Measurements from ENCODE around the gene TGIF1. TPM values are rescaled to one million over a fixed set of nuclear protein-coding genes. Genes with fewer than 3 reads are reported as not detected.
"Not testable (repeated sequence)": the region's sequence is repeated elsewhere in the genome, so short reads cannot be mapped to it uniquely, and the experiment has no call there.

TGIF1 gene
- total RNA-seq, 1 donor from 2014 or later, result 82.0 TPM

DNA sequence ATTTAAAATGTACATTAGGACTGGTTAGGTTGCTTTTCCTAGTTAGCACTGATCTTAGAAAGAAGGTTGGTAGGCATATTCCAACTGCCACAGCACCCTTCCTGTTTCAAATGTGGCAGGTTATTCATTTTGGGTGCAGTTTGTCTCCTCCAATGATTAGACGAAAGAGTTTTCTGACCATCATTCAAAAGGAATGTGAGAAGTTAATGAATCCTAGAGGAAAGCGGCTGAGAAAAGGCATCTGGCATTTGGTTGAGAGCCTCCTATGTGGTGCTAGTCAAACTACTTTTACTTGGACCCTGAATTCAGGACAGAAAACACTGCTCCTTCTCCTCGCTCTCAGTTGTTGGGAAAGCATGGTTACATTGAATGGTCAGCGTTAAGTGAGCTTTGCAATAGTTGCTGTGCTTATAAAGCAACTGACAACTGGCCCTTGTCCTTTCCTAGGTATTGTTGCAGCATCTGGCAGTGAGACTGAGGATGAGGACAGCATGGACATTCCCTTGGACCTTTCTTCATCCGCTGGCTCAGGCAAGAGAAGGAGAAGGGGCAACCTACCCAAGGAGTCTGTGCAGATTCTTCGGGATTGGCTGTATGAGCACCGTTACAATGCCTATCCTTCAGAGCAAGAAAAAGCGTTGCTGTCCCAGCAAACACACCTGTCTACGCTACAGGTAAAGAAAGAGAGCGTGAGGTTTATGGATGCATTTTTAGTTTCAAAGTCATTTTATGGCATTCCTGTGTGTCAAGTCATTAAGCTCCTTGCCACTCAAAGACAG is 6.1 kb downstream of the TGIF1 start:
- no peak for DNase-seq (ENCODE audit: low spot score)

DNA sequence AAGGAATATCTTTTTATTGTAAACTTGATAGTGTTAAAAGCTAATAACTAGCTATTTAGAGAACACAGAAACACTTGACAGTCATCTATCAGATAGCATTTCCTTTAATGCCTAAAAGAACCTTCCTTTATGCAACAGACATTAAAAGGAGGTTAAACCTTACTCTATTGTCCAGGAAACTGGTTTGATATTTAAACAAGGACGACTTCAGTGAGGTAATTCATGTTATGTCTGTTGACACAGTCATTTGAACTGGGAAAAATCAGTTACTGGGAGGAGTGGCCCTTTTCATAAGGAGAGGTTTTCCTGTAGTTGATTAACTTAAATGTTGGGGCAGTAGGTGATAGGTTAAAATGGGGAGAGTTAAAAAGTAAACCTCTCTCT is 6.7 kb downstream of the TGIF1 start:
- DNase-seq (ENCODE audit: low spot score), result no peak

DNA sequence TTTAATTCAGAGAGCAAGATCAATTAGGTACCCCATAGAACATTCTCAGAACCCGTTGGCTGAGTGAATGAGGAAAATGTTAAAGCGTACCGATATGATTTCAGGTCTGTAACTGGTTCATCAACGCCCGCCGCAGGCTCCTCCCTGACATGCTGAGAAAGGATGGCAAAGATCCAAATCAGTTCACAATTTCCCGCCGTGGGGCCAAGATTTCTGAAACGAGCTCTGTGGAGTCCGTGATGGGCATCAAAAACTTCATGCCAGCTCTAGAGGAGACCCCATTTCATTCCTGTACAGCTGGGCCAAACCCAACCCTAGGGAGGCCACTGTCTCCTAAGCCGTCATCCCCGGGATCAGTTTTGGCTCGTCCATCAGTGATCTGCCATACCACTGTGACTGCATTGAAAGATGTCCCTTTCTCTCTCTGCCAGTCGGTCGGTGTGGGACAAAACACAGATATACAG is 7.3 kb downstream of the TGIF1 start:
- no peak for DNase-seq (ENCODE audit: low spot score)

DNA sequence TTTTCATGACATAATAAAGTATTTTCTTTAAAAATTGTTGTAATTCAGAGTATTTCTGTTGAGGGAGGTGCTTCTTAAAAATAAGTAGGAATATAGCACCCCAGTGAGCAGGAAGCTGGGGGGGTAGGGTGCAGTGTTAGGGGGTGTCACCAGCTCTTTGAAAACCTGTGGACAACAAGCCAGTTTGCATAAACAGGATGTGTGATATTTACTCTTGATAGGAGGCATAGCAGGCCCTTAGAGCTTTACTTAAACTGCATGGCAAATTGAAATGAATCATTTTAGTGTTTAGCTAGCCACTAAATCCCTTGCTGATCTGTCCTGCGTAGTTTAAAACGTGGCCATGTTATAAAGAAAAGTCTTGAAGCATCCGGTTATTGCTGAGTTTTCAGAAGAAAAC is 8.4 kb downstream of the TGIF1 start:
- DNase-seq (ENCODE audit: low spot score), result no peak

DNA sequence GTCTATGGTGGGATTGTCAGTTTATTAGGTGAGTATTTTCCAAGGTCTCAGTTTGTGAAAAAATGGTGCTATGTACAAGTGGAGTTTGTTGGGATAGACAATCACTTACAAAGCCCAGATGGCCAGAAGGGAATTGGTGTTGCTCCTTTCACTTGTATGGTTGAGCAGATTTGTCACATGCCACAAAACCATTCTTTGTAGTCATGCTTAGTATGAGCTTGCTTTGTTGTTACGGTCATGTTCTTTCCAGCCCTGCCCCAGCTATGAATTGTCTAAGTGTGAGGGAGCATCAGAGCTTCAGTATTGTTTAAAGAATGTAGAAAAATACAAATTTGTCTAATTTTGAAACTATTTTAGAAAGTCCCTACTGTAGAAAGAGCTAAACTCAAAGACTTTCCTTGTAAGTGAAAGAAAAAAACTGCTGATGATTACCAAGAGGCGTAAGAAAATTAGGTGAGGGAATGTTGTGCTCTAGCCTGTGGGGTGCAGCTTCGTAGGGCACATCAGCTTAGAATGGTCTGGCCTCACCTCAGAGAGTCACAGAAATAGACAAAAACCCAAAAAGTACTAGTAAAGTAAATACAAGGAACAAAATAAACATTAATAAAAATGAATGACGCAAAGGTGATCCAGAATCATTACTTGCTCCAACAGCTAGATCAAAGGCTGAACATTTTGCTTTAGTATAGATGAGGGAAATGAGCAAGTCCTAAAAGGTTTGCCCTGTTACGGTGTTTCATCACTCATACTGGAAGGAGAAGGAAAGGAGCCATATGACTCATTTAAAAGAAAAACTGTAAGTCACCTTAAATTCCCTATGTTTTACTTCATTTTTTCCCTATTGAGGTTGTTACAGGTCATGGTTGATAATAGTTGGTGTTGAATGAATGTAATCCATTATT is 9.2 kb downstream of the TGIF1 start:
- no peak for DNase-seq (ENCODE audit: low spot score)

GRCh38 chr18:3460823-3461398 is 10.9 kb downstream of the TGIF1 start:
- DNase-seq (ENCODE audit: low spot score), result no peak

GRCh38 chr18:3461704-3462103 is 11.7 kb downstream of the TGIF1 start:
- no peak for DNase-seq (ENCODE audit: low spot score)

GRCh38 chr18:3463051-3463450 is 13.1 kb downstream of the TGIF1 start:
- DNase-seq (ENCODE audit: low spot score), result no peak

DNA sequence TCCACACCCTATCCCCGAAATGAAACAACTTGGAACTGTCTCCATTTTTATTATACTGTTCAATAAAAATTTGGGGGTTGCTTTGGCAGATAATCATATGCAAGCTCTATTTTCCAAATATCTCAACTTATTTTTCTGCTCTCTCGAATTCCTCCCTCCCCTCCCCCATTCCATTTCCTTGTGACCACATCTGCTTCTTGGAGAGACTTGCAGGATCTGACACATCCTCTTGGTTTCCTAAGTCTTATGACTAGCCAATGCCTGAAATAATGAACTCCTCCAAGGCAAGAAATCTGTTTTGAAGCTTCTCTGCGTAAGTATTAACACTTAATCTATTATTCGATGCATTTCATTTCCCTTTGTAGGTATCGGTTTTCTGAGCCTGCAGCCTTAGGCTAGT is 16.1 kb downstream of the TGIF1 start:
- no peak for DNase-seq (ENCODE audit: low spot score)

DNA sequence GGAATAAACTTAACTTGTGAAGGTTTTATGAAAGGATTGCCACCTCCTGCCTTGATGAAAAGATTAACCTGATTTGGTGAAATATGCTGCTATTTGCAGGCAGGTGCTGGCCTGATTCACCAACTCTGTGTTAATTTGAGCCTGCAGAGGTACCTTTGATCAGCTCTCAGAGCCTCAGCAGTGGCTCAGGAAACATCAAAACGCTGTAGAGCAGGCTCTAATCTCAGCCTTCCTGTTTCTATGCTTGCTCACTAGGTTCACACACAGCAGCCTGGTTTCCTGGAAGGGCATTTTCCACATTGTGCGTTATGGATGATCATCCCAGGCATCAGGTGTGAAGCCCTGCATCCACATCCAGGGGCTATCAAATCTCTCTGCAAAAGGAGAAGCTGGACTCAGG is 16.9 kb downstream of the TGIF1 start:
- no peak for DNase-seq (ENCODE audit: low spot score)

- DNase-seq (ENCODE audit: low spot score), result no peak
These were observed 18.2 kb downstream of the TGIF1 start for GRCh38 chr18:3468066-3468705.

DNA sequence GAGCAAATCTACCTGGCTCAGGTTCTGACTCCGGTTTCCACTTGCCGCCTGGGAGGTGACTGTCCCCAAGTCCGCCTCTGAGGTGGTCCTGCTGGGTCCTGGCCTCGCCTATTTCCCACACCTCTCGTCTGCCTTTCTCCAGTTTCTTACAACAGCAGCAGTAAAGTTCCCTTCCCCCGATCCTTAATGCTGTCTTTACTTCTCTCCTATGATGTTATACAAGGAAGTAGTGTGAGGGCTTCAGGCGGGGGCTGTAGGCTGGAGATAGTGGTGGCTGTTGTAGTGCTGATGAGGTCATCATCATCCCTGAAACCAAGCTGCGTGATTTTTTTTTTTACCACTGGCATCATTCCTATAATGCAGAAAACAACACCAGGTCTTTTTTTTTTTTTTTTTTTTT is 18.9 kb downstream of the TGIF1 start:
- no peak for DNase-seq (ENCODE audit: low spot score)

DNA sequence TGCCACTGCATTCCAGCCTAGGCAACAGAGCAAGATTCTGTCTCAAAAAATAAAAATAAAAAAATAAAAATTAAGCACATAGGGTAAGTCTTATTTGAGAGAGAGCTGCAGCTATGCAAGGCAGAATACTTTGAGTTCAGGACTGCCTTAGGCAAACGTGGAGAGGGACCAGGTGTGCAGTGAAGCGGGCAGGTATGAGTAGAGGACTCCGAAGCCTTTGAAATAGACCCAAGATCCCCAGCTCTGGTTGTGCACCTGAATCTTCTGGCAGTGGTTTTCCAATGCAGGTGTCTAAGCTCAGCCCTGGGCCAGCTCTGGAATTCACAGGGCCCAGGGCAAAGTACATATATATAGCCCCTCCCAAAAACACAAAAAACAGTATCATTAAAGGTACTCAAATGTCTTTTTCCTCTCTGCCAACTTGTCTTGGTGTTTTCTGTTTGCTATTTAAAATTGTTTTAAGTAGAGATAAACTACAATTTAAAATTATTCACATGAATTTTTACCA is 21.2 kb downstream of the TGIF1 start:
- no peak for DNase-seq (ENCODE audit: low spot score)

DNA sequence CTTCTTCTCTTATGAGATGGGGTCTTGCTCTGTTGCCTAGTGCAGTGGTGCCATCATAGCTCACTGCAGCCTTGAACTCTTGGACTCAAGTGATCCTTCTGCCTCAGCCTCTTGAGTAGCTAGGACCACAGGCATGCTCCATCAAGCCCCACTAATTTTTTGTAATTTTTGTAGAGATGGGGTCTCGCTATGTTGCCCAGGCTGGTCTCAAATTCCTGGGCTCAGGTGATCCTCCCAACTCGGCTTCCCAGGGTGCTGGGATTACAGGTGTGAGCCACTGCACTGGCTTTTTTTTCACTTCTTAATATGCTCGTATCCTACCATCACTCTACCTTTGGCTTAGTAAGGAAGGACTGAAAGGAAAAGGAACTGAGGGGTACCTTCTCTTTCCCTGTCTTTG is 22.1 kb downstream of the TGIF1 start:
- DNase-seq (ENCODE audit: low spot score), result not testable (repeated sequence)

GRCh38 chr18:3472681-3473544 is 22.9 kb downstream of the TGIF1 start:
- DNase-seq (ENCODE audit: low spot score), result no peak

- DNase-seq (ENCODE audit: low spot score), result no peak
These were observed 28.4 kb downstream of the TGIF1 start for GRCh38 chr18:3478262-3478978.

- no peak for DNase-seq (ENCODE audit: low spot score)
These were observed 30.1 kb downstream of the TGIF1 start for GRCh38 chr18:3479978-3480509.

DNA sequence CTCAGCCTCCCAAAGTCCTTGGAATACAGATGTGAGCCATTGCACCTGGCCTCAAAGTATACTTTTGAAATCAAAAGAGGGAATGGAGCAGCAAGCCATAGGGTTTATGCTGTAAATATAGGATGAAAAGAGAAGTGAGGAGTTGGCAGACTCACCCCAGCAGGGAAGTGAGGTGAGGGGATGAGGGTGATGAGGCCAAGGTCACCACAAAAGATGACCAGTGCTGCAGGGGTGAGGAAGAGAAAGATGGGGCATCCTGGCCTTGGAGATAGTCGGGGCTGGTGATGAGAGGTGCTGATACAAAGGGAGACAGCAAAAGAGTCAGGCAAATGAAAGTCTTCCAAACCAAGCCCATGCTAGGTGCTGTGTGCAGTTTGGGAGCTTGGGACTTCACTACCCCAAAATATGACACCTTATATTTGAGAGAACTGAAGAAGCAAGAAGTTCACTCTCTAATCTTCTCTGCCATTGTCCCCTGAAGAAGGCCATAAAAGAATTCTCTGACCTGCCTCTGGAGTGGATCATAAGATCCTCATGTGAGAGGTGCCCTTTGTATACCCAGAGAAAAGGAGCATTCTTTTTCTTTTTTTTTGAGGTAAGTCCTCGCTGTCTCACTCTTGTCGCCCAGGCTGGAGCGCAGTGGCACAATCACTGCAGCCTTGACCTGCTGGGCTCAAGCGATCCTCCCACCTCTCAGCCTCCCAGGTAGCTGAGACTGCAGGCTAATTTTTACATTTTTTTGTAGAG is 31.0 kb downstream of the TGIF1 start:
- DNase-seq (ENCODE audit: low spot score), result no peak

DNA sequence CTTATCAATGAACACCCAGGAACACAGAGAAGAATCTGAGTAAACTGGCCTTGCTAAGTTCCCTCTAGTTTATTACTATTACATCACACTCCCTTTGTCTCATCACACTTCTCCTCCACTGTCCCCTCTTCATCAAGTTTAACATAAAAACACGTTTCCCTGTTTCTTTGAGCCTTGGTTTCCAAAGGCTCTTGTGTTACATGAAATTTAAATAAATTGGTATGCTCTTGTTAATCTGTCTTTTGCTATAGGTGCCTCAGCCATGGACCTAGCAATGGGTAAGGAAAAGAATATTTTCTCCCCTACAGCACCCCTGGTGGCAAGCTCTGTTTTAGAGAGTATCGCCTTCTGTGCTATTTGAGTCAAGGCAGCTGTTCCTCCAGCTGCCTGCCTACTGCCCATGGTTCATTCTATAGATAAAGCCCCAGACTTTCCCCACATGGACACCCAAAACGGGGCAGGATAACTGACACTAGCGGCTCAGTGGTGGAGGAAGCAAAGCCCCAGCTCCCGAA is 31.8 kb downstream of the TGIF1 start:
- no peak for DNase-seq (ENCODE audit: low spot score)

Measured in mucosa of gallbladder (tissue), 1 donor.